ENCODE measurements around the gene DPT. TPM values are rescaled to one million over a fixed set of nuclear protein-coding genes. Genes with fewer than 3 reads are reported as not detected.
A peak's percentile ranks its signal among the peaks of the same experiment; 100 is the strongest.

The DPT gene
- total RNA-seq, 1 experiment from 2014 or later, result not detected

DNA sequence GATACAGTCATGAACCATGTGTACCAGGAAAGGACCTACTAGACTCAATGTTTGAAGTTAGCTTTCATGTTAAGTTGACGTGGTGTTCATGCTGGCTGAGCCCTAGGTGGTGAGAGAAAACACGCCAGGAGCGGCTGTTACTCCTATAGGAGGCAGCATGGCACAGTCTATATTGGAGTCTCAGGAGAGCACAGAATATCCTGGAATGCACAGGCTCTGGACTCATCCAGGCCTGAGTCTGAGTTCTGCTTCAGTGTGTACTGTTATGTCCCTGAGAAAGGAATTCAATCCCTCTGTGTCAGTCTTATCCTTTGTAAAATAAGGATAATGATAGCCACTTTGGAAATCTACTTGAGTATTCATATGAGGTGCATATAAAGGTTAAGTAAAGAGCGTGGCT, 41.2 kb downstream of the DPT start:
- peak; percentile 70 for ATAC-seq
- no peak overlapping the region for H3K9ac ChIP-seq (ENCODE audit: low read length)
- intact Hi-C loops (cut with micrococcal nuclease), result no loop called here
- POLR2A ChIA-PET, result no interaction called here
- TF ChIP-seq, protein P1, sequence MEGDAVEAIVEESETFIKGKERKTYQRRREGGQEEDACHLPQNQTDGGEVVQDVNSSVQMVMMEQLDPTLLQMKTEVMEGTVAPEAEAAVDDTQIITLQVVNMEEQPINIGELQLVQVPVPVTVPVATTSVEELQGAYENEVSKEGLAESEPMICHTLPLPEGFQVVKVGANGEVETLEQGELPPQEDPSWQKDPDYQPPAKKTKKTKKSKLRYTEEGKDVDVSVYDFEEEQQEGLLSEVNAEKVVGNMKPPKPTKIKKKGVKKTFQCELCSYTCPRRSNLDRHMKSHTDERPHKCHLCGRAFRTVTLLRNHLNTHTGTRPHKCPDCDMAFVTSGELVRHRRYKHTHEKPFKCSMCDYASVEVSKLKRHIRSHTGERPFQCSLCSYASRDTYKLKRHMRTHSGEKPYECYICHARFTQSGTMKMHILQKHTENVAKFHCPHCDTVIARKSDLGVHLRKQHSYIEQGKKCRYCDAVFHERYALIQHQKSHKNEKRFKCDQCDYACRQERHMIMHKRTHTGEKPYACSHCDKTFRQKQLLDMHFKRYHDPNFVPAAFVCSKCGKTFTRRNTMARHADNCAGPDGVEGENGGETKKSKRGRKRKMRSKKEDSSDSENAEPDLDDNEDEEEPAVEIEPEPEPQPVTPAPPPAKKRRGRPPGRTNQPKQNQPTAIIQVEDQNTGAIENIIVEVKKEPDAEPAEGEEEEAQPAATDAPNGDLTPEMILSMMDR (IDR thresholded peaks at IDR 0.05 in 2 of 3, conservative IDR thresholded peaks at IDR 0.05 in 1 of 3; ENCODE audit: borderline replicate concordance in 1 of 3, insufficient read depth in 1 of 3, low read depth in 2 of 3, low read length in 2 of 3), result peak; percentile 20 to 24 (median 20); a peak in 1 of 6 replicates
- TF ChIP-seq, protein P2, sequence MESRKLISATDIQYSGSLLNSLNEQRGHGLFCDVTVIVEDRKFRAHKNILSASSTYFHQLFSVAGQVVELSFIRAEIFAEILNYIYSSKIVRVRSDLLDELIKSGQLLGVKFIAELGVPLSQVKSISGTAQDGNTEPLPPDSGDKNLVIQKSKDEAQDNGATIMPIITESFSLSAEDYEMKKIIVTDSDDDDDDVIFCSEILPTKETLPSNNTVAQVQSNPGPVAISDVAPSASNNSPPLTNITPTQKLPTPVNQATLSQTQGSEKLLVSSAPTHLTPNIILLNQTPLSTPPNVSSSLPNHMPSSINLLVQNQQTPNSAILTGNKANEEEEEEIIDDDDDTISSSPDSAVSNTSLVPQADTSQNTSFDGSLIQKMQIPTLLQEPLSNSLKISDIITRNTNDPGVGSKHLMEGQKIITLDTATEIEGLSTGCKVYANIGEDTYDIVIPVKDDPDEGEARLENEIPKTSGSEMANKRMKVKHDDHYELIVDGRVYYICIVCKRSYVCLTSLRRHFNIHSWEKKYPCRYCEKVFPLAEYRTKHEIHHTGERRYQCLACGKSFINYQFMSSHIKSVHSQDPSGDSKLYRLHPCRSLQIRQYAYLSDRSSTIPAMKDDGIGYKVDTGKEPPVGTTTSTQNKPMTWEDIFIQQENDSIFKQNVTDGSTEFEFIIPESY (IDR thresholded peaks at IDR 0.05; ENCODE audit: extremely low read depth, insufficient replicate concordance, low read length), result no peak
- TF ChIP-seq YY1 (IDR thresholded peaks at IDR 0.05; ENCODE audit: extremely low read depth, insufficient replicate concordance, low read depth, low read length) (no peak), RAD21 (IDR thresholded peaks at IDR 0.05; ENCODE audit: low read depth) (peak; percentile 52), POLR2AphosphoS5 (IDR thresholded peaks at IDR 0.05; ENCODE audit: low read depth, low read length) (no peak)
- CTCF ChIA-PET, result interaction anchor here (1.1 kb wide), 1 partner anchor 84 kb away, joined by 3 read pairs; no protein-coding TSS in a partner anchor
- H2AFZ ChIP-seq (ENCODE audit: low read depth, low read length, poor library complexity, severe bottlenecking), result no peak overlapping the region
- H3K4me3 ChIP-seq (replicated peaks in 1 of 2; ENCODE audit: low read depth in 1 of 2, low read length in 2 of 2), result no peak overlapping the region
- H3K9me2 ChIP-seq (ENCODE audit: insufficient read depth), result no peaks in the 10 kb centered on the region
- no TSS peak for BruUV-seq (replicated peaks)
- H3K36me3 ChIP-seq (ENCODE audit: control insufficient read depth in 1 of 2, insufficient read depth in 2 of 2, low read length in 2 of 2), result no peaks in the 10 kb centered on the region
- H3K79me2 ChIP-seq (ENCODE audit: insufficient read depth, low read length), result no peaks in the 10 kb centered on the region
- RAD21 ChIA-PET (ENCODE audit: low non-redundant PET in 1 of 2, low total read pairs in 2 of 2, uncharacterized antibody in 2 of 2, unreplicated experiment in 2 of 2), result no interaction called here
- no peaks in the 10 kb centered on the region for H4K20me1 ChIP-seq (ENCODE audit: insufficient read depth)
- no peak overlapping the region for H3K4me2 ChIP-seq (ENCODE audit: low read length)
- no peak overlapping the region for H3K27ac ChIP-seq (ENCODE audit: low read depth, low read length)
- H3K9me3 ChIP-seq (ENCODE audit: control insufficient read depth in 1 of 2, insufficient read depth in 1 of 2, low read depth in 1 of 2, low read length in 2 of 2), result no peaks in the 10 kb centered on the region
- H3K4me1 ChIP-seq (ENCODE audit: control insufficient read depth in 1 of 2, insufficient read depth in 2 of 2, low read length in 2 of 2), result no peaks in the 10 kb centered on the region
- no peaks in the 10 kb centered on the region for H3K27me3 ChIP-seq (ENCODE audit: insufficient read depth, low read length)
- no peak for DNase-seq (ENCODE audit: low read depth, low spot score)

All from HCT116 (cell line).